GM19438 (cell line): ENCODE data around the gene ASTN2.

Source experiments
- ATAC-seq: cut with Tn5 transposase; IDR thresholded peaks from one replicate; pipeline ENCODE4 v1.9.1; 2021; ENCODE audit warnings: low read depth; ENCODE audit not compliant: unreplicated experiment

ASTN2 gene

DNA sequence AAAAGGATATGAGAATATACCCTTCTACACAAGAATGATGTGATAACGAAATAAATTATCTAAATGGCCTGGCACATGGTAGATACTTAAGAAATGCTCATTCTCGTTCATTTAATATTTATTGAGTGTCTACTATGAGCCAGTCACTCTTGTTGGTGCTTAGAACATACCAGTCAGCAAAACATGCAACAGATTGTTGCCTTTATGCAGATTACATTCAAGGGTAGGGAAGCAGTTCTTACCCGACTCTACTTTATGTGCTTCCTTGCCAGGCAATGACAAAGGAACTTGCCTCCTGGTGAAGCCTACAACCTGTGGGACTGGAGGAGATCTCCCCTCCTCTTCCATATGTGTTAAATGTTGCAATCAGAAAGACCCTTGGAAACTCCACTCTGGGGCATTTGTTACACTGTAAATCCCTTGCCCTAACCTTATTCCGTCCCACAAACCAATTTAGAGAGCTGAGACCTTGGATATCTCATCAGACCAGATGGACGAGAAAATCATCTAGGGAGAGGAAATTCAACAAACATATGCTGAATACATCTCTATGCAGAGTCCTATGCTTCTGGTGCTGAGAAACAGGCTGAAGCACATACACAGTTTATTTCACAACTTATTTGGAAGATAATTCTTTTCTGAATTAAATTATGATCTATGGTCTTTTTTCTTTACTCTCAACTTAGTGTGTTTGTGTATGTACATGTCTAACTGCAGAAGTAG is 855.9 kb downstream of the ASTN2 start:
- no peak for ATAC-seq

DNA sequence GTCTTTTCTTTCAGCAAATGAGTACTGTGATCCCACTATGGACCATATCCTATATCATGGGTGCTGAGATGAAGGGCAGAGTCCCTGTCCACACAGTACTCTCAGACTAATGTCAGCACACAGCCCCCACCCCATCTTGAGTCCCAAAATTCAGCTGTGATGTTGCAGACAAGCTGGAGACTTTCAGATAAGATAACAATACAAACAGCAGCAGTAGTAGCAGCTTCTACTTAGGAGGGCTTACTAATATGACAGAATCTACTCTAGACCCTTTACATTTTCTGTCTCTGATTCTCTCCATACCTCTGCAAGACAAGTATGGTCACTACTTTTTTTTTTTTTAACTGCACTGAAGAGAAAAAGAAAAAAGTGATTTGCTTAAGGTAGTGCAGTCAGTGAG is 856.8 kb downstream of the ASTN2 start:
- ATAC-seq: no peak

DNA sequence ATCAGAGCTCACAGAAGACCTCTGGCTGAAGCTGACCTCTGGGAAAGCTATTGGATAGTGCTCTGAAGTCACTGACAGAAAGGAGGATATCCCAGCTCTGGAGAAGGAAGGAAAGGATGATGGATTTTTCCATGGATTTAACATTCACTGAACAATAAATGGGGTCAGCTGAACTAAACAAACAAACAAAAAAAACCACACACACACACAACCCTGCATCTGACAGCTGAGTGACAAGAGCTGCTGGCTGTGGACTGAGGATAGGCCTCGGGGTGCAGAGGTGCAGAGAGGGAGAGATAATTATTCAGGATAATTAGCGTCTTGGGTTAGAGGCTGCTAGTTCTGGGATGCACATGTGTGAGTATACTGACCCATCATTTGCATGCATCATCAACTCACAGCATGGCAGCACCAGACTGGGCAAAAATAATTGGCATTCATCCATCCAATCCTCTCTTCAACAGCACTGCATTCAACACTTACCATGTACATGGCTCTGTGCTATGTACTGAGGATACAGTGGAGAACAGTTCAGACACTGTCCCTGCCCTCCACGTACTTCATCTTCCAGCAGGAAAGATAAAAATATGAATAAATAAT is 859.2 kb downstream of the ASTN2 start:
- ATAC-seq: no peak

DNA sequence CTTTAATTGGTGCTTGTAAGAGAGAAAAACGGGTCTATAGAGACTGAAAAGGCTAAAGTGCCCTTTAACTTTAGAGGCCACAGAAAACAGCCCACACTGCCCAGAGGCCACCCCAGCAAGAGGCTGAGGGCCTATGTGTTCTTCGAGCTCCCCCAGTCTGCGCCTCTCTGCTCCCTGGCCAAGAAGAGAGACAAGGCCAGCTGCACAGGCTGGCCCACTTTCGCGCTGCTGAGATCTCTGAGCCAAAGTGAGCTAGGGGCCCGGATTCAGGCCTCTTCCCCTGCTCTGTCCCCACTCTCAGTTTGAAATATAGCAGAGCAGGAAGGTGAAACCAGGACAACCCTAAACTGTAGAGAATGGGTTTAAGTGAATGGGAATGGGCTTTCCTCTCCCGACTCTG is 859.7 kb downstream of the ASTN2 start:
- ATAC-seq: no peak

DNA sequence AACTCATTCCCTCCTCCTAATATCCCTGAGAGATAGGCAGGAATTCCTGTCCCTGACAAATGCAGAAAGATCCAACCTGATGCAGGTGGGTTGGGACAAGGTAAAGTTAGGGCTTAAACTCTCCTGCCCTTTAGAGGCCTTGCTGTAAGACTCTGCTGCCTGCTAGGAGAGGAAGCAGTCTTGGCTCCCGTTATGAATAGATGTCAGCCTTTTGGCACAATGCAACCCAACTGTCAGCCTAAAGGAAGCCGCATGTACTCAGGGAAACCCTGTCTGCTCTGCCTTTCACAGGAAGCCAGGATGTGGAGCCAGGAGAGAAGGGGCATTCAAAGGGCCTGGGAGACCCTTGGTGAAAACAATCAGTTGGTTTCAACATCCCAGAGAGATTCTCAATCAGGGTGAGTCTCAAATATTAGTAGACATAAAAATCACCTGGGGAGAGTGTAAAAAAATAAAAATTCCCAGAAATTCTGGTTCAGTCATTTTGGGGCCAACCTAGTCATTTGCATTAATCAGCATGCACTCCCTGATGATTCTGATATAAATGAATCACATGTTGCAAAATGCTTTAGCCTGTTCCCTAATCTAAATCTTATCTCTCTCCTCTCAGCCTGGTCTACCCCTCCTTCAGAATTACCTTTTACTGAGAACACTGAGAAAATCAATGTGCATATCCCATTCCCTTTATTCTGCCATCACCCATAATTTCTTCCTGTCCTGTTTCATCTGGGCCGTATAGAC is 864.0 kb downstream of the ASTN2 start:
- no peak for ATAC-seq

DNA sequence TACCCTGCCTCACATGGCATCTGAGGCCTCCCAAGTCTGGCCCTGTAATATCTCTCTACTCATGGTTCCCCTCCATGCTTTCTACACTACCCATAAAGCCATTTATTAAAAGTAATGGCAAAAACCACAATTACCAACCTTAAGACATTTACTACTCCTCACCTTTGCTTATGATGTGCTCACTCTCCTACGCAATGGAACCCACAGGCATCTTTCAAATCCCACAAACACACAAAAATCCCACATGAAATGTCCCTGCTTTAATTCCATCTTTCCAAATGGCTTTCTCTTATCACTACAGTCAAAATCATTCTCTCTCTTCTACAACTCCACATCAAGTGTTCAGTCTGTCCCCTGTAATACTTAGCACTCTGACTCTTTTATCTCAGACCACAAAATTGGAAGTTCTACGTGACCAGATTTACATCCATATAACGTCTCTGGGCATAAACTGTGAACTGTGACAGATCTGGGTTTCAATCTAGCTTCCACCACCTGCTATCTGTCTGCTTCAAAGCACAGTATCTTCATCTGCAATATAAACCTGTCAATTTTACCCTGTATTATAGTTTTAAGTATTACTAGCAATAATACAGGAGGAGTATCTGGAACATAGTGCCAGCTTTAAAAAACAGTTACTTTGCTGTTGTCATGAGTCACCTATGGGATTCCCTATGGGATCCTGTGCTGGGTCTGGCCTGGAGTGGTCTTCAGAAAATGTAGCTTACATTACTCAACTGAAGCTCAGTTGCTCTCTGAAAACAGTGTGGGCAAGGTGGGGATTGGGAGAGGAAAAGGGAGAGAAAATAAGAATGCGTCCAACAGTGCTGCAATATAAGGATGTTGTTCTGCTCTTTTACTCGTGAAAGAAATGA is 864.8 kb downstream of the ASTN2 start:
- no peak for ATAC-seq

DNA sequence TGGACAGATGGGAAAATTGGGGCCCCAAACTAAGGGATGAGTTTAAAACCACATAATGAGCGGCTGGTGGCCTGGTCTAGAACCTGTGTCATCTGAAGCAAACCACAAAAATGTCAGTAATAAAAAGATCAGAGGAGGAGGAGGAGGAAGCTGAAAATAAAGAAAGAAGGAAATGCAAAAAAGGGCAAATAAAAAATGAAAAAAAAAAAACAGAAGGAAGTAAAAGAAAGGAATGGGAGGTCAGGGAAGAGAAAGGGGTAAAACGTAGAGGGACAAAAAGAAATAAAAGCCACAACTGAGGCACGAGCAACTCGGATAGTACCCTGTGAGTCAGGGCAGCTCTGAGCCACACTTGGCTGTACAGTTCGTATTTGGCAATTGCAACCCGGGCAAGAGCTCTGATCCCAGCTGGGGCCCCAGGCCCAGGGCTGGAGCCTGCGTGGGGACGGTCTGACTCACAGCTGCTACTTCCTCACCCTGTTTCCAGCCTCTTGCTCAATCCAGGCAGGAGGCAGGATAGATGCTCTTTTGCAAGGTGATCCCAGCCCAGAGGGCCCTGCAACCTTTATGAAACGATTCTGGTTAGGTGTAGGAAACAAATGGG is 865.7 kb downstream of the ASTN2 start:
- no peak for ATAC-seq

DNA sequence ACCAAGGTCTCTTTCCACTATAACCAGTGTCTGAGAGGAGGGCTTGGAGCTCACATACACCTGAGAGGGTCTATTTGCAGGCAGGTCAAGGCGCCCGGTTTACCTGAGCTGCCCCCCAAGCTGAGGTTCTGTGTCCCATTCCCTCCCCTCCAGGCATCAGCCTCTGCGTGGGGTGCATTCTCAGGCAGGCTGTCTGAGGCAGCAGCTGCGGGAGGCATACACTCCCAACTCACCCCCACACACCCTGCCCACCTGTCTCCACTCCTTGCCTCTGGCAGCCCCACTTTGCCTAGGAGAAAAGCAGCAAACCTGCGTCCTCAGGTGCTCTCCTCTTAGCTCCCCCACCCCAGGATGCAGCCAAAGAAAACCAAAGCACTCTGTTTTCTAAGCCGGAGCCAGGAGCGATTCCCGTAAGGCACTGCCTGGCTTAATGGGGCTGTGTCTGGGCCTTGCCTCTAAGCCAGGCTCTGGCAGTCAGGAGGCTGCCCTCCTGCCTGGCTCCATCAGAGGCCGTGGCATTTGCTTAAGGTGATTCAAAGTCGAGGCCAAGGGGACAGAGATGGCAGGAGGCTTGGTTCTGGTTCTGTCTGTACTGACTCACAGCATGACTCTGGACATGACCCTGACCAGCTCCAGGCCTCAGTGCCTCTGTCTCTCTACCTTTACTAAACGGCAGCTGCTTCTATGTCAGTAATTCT is 867.0 kb downstream of the ASTN2 start:
- no peak for ATAC-seq

DNA sequence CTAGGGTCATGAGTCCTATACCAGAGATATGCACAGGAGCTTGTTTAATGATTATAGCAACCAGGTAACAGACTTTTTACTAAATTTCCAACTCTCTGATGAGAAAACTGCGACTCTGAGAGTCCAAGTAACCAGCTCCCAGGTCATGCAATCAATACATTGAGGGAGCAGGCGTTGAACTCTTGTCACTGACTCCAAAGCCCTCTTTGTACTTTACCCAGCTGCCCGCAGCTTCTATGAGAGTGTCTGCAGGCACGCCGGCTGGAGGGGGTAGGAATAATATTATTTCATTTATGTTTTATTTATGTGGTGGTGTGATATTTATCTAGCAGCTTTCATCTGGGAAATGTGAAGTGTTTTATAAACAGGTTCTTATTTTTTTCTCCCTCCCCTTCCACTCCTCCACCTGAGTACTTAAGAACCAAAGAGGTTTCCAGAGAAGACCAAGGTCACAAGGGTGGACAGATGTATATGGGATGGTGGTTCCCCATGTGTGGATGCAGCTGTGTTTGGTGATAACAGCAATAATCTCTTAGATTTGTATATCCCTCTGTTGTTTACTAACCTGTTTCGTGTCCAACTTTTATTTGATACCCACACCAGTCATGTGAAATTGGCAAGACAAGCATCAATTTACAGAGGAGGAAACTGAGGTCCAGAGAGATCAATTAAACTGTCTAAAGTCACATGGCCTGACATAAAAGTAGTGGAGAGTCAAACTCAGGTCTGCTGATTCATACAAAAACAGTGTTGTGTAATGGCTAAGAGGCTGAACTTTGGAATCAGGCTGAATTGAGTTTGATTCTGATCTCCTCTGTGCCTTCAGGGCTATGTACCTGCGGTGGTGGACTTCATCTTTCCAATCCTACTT is 867.9 kb downstream of the ASTN2 start:
- ATAC-seq: no peak

DNA sequence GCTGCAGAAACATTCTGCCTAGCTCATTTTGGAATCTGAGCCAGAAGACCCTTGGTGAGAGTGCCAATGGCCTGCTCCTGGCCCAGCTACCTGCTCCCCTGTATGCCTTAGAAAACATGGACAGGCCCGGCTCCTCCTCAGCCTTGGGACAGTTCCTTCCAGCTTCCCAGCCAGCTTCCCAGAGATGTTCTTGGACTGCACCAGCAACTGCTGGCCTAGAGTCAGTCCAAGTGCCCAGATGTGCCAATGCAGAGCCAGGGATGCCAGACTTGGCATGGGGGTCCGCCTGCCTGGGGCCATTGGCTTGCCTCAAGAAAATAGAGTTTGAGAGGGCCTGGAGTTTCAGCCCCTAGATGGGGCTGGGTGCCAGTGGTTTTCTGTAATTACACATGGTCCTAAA is 870.0 kb downstream of the ASTN2 start:
- ATAC-seq: no peak

DNA sequence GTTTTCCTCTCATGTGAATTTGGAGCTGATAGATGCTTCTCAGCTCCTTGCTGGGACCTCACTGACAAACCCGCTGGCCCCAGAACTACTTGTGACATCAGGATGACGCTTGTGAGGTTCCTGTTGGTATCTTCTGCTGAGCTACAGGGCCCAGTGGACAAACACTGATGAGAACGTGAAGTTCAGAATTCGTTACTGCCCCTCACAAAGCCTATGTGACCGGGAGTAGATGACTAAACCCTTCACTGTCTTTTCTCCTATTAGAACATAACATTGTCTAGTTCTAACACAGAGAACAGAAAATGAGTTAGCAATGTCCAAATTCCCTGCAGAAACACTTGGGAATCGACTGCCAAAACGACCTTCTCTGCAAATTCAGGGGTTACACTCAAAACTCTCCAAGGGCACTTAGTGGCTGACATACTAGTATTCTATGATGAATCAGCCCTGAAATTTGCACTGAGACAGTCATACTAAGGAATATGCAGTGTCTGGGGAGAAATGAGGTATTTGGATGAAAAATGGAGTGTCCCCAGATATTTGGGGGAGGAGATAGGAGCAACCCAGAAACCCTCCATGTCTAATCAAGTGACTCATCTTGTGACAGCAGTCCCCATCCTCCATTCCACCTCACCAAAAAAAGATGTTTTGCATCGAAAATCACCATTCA is 871.0 kb downstream of the ASTN2 start:
- no peak for ATAC-seq

DNA sequence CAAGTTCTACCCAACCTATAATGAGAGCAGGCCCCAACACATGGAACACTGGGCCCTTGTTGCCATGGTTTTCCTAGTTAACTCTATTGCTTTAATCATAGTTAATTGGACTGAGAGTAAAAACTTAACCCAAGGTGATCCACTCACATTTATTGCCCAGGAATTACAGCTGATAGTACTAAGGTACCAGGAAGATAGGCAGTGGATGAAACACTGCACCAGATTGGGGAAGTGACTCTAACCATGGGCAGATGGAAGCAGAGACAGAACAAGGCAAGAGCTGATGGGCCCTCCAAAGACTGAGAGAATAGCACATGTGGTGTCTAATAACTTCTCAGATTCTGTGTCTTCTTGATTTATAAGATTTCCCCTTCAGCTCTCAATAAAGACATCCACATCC is 873.5 kb downstream of the ASTN2 start:
- no peak for ATAC-seq

DNA sequence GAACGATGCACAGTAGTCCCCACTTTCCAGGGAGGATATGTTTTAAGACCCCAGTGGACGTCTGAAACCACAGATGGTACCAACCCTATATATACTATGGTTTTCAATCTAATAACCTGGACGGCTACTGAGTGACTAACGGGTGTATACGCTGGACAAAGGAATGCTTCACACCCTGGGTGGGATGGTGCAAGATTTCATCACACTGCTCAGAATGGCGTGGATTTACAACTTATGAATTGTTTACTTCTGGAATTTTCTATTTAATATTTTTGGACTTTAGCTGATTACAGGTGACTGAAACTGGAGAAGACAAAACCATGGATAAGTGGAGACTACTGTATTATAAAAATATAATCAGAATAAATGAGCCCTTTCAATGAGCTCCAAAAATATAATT is 875.3 kb downstream of the ASTN2 start:
- ATAC-seq: no peak

DNA sequence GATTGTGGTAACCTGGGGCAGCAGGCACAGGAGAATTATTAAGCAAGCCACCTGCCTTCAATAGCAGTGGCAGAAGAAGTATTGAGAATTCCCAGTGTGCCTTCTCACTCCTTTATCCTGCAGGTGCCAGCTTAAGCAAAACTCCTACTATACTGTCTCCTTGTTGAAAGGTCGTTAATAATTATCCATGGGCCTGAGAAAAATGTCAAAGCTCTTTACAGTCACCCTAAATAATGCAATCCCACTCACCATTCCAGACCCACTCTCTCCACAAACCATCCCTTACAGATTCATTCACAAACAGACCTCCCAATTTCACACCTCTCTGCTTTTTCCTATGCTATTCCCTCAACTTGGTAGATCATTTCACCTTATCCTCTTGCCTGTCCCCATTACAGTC is 889.2 kb downstream of the ASTN2 start:
- ATAC-seq: no peak

DNA sequence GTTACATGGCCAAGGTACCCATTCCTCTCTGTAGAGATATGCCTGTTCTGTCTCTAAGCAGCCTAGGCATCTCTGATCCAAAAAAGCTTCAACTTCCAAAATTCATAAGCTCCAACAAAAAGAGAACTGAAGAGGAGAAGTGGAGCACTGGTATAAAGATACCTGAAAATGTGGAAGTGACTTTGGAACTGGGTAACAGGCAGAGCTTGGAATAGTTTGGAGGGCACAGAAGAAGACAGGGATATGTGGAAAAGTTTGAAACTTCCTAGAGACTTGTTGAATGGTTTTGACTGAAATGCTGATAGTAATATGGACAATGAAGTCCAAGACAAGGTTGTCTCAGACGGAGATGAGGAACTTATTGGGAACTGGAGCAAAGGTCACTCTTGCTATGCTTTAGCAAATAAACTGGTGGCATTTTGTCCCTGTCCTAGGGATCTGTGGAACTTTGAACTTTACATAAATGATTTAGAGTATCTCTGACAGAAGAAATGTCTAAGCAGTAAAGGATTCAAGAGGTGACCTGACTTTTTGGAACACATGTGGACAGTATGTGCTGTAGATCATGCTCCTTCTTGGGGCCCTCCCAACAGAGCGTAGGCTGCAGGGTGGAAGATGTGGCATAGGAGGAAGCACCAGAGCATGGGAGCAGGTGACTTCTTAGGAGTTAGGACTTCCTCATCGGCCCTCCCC is 889.9 kb downstream of the ASTN2 start:
- ATAC-seq: no peak

DNA sequence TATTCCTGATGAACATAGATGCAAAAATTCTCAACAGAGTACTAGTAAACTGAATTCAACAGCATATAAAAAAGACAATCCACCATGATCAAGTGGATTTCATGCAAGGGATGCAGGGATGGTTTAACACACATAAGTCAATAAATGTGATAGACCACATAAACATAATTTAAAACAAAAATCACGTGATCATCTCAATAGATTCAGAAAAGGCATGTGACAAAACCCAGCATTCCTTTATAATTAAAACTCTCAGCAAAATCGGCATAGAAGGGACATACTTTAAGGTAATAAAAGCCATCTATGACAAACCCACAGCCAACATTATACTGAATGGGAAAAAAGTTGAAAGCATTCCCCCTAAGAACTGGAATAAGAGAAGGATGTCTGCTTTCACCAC is 894.6 kb downstream of the ASTN2 start:
- no peak for ATAC-seq

DNA sequence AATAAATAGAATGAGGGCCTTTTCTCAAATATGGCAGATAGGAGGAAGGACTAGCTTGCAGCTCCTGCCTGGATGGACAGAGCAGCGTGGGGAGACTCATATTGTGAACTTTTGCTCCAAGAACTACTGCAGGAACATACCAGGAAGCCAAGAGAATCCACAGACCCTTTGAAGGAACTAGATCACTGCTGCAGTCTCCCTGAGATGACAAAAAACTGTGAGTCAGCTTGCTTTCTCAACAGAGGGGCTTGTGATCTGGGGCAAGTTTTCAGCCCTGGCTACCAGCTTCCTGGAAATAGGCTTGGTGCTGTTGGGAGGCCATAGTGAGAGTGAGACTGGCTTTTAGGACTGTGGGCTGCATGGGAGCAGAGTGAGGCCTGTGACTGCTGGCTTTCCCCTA is 898.4 kb downstream of the ASTN2 start:
- no peak for ATAC-seq

DNA sequence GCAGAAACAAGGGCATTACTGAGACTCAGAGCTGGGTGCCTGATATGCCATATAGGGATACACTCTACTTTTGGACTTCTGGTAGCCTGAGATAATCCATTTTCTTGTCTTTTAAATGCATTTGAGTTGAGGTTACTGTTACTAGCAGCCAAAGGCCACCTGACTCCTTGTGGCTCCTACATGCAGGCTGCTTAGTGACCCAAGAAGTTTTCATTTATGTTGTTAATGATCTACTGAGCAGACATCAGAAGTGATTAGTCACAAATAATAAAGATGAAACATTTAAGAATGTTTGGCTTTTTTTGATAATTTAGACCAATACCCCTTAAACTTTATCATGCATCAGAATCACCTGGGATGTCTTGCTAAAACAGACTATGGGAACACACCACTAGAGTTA is 899.3 kb downstream of the ASTN2 start:
- no peak for ATAC-seq
